Activated T-cell treated with anti-CD3 and anti-CD28 coated beads for 48 hours (primary cell): ENCODE measurements around the gene GJB2.
"Not testable (repeated sequence)": the region's sequence is repeated elsewhere in the genome, so short reads cannot be mapped to it uniquely, and the experiment has no call there.

Experiments
- DNase-seq: peaks from one replicate; pipeline ENCODE4 v3.0.0-alpha.2; 2020; ENCODE audit warnings: low read depth

The GJB2 gene

DNA sequence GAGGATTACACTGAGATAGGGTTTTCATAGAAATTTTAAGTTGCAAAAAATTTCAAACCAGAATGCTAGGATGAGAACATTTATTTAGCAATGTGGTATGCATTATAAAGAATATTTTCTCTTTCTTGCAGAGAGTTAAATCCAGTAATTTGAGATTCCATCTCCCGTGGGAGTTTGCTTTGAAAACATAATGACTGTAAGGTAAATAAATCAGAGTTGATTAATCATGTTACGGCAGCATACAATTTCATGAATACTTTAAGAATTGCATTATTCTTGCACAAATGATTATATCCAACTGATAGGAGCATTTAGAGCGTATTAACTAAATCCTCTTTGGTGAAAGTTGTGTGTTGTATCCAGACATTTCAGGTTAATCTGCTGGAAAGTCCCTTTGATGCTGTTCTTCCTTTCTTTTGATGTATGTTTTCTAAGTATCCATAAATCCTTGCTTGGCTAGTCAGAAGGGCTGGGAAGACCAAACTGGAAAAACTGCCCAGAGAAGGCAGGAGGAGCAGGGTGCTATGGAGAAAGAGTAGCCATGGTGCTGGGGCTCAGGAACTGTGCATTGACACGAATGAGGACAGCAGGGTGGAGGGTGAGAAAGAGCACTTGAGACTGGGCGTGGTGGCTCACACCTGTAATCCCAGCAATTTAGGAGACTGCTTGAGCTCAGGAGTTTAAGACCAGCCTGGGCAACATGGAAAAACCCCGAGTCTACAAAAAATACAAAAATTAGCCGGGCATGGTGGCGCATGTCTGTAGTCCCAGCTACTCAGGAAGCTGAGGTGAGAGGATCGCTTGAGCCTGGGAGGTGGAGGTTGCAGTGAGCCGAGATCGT lies 27.1 kb downstream of the GJB2 start:
- DNase-seq = no peak

DNA sequence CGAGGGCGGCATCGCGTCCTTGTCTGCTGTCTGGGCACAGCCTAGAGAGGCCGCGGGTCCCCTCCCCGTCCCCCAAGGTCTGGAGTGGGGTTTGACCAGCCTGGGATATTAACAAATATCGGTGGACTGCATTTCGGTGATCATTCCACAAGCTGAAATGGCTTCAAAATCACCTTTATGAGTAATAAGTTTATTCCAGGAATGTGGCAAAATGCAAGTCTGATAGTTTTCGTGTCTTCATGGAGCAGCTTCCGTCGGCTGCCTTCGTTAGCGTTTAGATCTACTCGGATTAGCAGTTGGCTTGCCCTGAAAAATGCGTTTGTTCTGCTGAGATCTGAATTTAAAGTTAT lies 30.8 kb downstream of the GJB2 start:
- DNase-seq = no peak

DNA sequence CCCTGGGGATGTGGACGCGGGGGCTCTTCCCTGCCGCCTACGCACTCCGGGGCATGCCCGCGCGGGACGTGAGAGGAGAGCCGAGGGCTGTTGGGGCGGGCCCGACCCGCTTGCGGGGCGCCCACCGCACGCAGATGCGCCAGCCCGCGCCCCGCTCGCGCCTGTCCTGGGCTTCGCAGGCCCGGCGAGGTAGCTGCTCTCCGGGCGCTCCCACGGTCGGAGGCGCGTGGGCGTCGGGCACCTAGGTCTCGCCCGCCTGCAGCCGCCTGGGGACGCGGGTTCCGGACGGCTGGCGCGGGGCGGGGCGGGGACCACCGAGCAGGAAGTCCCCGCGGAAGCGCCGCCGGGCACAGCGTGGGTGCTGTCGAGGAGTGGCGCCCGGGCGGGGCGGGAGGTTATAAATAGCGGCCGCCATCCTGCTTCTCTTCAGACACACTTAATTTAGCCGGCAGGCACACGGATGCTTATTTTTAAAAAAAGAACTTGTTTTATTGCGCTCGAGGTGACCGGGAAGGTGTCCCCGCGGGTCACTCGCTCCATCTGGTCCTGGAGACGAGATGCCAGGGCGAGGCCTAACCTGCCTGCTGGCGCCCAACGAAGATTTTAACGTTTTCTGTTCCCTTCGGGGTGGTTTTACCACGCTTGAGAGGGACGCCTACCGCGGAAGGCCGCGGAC lies 31.3 kb downstream of the GJB2 start:
- peak; percentile 59 for DNase-seq

DNA sequence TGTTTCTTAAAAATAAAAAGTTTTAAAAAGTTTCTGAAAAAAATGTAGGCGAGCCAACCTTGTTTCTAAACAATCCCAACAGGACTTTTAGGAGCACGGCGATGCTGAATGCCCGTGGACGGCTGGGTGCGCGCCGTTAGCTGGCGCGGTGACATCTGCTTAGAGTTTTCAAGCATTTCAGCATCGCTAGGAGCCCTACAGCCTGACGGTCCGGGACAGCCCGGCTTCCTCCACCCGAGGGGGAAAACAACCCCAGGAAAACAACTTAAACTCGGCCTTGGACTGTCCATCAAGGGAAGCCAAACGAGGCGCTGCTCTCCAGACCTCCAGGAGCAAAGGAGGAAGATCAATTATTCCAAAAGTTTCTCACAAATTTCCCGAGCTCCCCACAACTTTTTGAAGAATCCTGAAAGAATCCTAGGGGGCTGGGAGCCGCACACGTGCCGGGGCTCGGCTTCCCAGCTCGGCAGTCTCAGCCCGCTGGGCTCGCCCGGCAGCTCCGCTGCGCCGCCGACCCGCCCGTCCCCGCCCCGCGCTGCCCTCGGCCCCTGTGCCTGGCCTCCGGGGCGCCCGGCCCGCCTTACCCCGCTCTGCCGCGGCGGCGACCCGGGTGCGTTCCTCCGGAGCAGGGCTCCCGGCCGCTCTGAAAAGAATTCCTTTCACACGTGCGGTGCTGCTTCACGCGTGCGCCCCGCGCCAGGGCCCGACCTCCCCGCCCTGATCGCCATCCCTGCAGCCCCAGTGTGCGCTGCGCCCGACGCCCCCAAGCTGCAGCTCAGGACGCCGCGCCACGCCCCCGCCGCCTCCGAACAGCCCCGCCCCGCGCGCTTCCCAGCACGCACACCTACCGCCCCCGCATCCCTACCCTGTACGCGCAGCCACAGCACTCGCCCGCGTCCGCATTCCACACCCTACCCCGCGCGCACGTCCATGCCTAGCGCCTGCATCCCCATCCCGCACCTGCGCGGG lies 32.1 kb downstream of the GJB2 start, which contains the start of gene GJA3:
Gene GJA3, minus strand, starts transcription at position 747 of the 969 bp plus-strand sequence. CDS start 17,764 bp downstream, outside the sequence.
- peak; percentile 57 for DNase-seq

DNA sequence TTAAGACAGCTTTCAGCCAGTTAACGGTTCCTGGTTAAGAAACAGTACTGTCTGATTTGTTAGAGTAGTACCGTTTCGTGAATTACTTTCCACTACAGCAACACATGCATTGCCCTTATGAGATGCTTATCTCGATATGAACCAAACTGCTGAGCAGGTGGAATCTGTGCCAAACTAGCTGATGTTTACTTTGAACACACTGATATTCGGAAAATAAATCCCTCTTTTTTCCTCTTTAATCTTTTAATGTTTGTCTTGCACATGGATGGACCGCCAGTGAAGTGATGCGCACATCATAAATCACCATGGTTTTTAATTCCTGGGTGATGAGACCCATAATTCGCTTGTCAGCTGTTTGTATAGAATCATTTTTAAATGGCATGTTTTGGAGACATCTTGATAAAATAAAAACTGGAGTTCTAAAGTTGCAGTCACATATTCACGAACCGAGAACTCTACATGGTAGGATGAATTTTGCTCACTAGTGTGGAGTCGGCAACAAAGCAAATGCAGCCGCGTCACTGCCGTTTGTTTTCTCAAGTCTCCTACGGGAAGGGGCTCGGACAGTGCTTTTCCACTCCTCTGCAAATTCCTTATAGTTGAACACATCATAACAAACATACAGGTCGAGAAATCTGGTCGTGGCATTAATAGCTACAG lies 33.0 kb downstream of the GJB2 start:
- DNase-seq = no peak

DNA sequence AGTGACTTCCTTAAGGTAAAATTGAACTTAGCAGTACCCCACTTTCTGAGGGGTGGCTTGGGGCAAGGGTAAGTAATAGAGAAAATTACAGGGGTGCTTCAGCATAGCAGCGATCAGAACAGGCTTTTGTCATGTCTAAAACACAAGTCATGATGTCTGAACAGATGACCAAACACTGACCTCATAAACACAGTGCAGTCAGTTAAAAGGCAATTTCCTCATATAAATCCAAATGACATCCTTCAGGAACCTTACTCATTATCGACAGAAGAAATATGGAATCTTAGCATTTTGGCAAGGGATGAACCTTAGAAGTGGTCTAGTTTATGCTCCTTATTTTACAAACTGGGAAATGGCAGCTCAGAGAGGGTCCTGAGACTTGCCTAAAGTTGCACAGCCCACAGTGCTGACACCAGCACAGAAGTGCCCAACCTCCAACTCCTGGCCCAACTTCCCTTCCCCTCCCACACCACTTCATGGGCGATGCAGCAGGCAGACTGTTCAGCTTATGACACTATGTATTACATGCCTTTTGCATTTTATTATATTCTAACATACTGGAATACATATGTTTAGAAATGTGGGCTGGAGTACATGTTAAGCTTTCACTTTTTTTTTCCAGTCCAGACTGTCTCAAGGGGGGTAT lies 35.5 kb downstream of the GJB2 start:
- no peak for DNase-seq

DNA sequence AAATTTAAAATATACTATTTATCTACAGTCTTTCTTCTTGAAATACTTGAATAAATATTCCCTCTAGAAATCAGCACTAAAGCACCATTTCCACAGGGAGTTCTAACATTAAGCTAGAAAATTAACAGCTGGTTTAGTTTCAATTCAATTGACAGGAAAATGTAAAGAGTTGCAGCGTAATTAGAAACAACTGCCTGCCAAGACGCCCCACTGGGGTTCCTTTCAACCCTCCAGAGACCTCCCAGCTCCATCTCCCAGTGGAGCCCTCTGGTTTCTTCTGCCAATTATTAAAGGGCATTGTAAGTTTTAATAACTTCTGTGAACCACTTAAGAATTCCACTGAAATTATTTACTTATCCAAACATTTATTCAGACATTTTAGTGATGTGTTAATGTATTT lies 36.0 kb downstream of the GJB2 start:
- no peak for DNase-seq

DNA sequence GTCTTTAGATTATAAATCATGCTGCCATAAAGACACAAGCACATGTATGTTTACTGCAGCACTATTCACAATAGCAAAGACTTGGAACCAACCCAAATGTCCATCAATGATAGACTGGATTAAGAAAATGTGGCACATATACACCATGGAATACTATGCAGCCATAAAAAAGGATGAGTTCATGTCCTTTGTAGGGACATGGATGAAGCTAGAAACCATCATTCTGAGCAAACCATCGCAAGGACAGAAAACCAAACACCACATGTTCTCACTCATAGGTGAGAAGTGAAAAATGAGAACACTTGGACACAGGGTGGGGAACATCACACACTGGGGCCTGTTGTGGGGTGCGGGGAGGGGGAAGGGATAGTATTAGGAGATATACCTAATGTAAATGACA lies 39.4 kb downstream of the GJB2 start:
- DNase-seq = not testable (repeated sequence)

DNA sequence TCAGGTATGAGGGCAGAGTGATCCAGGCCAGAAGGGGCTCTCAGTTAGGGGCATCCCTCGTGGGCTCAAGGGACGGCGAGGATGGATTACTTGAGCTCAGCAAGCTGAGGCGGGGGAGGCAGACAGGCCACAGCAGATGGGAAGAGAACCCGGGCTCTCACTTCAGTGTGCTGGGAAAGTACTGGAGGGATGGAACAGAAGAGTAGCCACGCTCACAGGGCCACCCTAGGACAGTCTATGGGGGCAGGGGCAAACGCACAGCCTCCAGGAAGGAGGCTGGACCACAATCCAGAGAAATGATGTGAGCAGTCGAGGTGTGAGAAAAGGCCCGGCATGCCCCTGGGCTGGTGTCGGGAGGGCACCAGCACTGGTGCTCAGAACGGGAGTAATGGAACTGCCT lies 41.1 kb downstream of the GJB2 start:
- DNase-seq = no peak

DNA sequence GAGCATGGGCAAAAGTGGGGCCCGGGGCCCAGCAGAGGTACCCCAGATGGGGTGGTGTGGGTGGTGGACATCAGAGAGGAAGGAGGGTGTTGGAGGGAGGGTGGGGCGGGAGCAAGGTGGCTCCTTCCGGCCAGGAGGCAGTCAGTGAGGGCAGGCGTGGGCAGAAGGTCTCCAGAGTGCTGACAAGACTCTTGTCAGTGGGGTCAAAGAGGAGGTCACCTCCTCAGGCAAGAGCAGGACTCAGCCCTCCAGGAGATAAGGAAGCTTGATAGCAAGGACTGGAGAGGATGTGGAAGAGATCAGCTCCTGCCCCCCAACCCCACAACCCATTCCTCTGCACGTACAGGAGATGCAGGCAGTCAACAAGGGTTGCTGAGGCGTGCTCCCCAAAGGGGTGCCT lies 41.7 kb downstream of the GJB2 start:
- DNase-seq = no peak

DNA sequence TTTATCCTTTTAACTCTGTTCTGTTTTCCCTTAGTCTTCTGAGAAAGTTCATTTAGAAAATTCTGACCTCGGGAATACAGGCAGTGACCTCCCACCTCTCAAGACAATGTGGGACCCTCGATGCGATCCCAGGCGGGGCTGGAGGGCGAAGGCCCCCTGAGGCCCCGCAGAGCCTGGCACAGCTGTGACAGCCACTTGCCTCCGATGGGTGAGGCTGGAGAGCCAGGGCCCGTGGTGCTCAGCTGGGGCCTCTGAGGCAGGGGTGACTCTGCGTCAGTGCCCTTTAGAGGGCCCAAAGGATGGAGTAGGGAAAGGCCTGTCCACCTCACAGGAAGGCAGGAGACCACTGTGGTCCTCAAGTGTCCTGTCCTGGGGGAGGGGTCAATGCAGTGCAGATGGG lies 42.2 kb downstream of the GJB2 start:
- DNase-seq = no peak

DNA sequence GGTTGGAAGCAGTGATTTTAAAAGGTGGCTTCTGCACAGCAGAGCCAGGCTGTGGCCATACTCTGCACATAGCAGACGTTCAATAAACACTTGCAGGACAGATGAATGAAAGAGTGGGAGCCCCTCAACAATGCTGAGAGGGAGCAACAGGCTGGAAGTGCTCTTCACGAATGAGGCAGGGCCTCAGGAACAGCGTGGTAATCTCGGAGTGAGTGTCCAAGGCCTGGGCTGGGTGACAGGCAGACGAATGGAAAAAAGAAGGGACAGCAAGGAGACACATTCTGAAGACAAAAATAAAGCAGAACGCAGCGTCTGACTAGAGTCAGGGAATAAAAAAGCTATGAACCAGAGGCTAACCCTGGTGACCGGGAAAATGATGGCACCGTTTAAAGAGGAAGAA lies 43.0 kb downstream of the GJB2 start:
- no peak for DNase-seq

DNA sequence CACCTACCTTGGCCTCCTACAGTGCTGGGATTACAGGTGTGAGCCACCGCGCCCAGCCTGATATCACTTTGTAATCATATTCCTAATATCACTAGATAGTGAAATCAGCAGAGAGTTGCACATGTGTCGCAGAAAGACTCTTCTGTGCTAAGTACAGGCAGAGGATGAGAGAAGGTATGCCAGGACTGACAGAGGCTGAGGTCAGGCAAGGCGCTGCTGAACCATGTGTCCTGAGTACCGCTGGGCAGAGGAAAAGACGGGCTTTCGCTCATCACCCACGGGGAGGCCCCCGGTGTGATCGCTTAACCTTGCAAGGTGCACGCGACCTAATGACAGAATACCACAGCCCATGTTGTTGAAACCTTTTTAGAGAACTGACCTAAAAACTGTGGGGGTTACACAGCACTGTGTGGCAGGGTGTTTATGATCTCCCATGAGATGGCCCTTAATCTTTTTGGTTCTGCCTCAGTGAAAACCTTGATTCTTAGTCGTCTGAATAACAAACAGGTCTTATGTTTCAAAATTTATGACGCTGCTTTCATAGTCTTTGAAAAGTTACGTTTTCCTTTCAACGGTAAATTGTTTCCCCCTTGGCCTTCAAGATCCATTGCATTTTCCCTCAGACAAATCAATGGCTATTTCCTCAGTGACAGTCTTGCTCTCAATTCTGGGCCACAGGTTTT lies 44.1 kb downstream of the GJB2 start:
- DNase-seq = no peak

DNA sequence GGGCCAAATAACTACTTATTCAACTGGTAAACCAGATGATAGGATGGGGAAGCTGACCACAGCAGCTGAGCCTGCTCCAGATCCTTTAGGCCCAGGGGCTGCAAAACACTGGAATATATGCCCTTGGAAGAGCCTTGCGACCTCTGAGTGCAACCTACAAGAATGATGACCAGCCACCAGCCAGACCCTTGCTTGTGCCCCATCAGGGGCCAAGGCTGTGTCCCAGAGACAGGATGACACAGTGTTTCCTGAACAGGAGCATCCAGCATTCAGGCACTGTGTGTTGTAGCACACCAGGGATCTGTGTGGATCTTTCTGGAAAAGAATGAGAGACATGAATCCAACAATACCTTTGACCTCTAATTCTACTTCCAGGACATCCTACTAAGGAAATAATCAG lies 46.4 kb downstream of the GJB2 start:
- DNase-seq = no peak

DNA sequence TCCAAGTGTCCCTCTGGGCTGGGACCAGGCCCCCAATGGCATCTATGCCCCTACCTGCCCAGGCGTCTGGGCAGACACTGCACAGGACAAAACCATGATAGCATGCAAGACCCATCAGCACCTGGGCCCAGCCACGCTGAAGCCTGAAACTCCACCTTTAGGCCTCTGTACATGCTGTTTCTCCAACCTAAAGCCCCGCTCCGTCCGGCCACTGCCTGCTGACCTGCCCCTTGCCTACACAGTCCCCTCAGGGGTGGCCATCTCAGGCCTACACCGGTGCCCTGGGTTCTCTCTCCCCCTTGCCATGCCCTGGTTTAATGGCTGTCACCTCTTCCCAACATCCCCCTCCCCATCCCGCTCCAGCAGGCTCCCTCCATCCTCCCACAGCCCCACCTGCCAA lies 47.2 kb downstream of the GJB2 start:
- no peak for DNase-seq

DNA sequence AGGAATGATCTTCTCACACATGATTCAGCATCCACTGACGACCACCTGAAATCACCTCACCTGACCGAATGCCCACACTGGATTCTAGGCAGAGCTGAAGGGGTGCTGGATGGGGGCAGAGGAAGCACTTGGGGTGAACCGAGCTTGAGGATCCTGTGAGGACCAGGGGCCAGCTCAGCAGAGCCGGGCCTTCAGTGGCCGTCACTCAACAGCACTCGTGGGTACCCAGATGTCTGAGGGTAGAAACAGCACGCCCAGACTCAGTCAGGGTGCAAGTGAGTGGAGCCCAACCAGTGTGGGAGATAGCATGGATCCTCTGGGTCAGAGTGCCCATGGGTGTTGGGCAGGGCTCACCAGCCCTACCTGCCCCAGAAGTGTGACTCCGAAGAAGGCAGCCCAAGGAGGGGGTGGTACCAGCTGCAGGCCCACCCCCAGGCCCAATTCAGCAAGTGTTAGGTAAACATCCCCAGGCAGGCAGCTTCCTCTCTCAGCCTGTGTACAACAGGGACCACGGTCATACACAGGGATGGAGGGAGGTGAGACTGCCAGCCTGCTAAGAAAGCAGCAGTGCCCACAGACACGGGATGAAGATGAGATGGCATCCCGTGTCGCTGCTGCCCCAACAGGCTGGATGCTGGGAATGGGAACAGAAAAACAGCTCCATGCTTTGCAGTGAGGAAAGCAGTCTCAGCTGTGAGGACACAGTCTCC lies 48.4 kb downstream of the GJB2 start:
- DNase-seq = no peak

DNA sequence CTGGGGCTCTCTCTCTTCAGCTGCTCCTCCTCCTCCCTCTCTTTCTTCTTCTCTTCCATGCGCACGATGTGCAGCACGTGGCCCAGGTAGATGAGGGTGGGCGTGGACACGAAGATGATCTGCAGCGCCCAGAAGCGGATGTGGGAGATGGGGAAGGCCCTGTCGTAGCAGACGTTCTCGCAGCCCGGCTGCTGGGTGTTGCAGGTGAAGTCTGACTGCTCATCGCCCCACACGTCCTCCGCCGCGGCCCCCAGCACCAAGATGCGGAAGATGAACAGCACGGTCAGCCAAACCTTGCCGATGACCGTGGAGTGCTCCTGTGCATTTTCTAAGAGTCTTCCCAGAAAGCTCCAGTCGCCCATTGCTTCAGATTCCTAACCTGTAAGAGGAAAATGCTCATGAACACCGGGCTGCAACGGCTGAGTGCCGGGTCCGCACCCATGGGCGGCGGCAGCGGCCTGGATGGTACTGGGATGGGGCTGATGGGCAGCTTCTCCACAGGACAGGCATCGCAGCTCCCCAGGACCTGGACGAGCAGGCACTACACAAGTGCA lies 49.7 kb downstream of the GJB2 start:
- no peak for DNase-seq

DNA sequence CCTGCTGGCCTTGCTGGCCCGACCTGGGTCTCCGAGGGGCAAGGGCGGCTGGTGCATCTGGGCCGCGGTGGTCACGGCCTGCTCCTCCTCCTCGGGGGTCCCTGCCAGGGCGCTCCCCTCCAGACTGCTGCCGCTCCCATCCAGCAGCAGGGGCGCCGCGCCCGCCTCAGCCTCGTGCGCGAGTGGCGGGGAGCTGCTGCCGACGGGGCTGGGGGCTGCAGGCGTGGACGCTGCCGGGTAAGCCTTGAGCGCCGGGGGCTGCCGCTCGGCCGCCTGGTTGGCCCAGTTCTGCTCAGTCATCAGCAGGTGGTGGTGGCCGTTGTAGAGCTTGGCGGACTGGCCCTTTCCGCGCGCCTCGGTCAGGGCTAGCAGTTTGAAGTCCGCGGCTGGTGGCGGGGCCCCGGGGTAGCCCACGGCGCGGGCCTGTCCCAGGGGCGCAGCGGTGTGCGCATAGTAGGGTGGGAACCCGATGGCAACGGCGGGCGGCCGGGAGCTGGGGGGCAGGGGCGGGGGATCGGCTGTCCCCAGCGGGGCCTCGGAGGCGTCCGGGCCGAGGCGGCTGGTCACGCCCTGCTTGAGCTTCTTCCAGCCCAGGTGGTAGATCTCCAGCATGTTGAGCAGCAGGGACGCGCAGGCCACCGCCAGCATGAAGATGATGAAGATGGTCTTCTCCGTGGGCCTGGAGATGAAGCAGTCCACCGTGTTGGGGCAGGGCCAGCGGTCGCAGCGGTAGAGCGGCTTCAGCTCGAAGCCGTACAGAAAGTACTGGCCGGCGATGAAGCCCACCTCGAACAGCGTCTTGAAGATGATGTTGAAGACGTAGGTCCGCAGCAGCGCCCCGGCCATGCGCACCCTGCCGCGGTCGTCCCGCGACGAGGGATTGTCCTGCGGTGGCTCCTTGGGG lies 50.5 kb downstream of the GJB2 start:
- DNase-seq = no peak
